HepG2 (cell line): Measurements from ENCODE around the gene RANBP3. TPM values are rescaled to one million over a fixed set of nuclear protein-coding genes. Genes with fewer than 3 reads are reported as not detected.

ENCODE experiments used
- ATAC-seq: fragments of 200-7000 bp; cut with Tn5 transposase; 3 replicates; pipeline ENCODE4 v1.9.1; 2020; ENCODE audit warnings: mild to moderate bottlenecking, moderate library complexity
- BruUV-seq: library from RNA; stranded (reverse); fragments of 400-500 nt; replicated peaks from 2 replicates; lab custom pipeline; 2021; lab: Mats Ljungman, UMichigan
- CTCF ChIA-PET: fragments of 300-600 bp; formaldehyde crosslinking; extraction: SDS; loops from one replicate; lab custom pipeline; 2021; ENCODE audit warnings: low total read pairs, inconsistent platforms, low intra/inter-chr PET ratio; lab: Yijun Ruan, JAX
- POLR2A ChIA-PET: fragments of 350-600 bp; sonication (Branson Sonifier 250); formaldehyde crosslinking; loops from one replicate; lab custom pipeline; 2020; ENCODE audit warnings: antibody characterized with exemption, inconsistent platforms; lab: Yijun Ruan, JAX
- DNase-seq: peaks from one replicate; pipeline ENCODE4 v3.0.0-alpha.2; 2015; ENCODE audit warnings: low spot score
- FAIRE-seq: peaks from 3 replicates; lab custom pipeline; 2011; peaks lifted over from hg19 to GRCh38; lab: Jason Lieb, UNC
- H2AFZ ChIP-seq: one replicate; pipeline ENCODE4 v1.6.1; 2011; ENCODE audit warnings: low read length, inconsistent platforms
- H3K27ac ChIP-seq: fragments of 300-600 bp; 3 replicates; pipeline ENCODE4 v1.8.0; 2011; ENCODE audit warnings: mixed run types, mild to moderate bottlenecking, mixed read lengths, low read length, inconsistent platforms; ENCODE audit not compliant: insufficient read depth; ENCODE audit errors: extremely low read length
- H3K27me3 ChIP-seq, 2 experiments: fragments of 200-600 bp in 1 of 2; 2 replicates in 1 of 2; 3 replicates in 1 of 2; pipeline versions ENCODE4 v1.6.0 to v1.8.0; 2011; ENCODE audit warnings: low read length in 2 of 2, mild to moderate bottlenecking in 2 of 2, moderate library complexity in 2 of 2, inconsistent platforms in 1 of 2; ENCODE audit not compliant: insufficient read depth in 2 of 2, control insufficient read depth in 1 of 2
- H3K36me3 ChIP-seq, 2 experiments: fragments of 200-600 bp in 1 of 2; replicated peaks in 1 of 2; 2 replicates in 1 of 2; 3 replicates in 1 of 2; pipeline versions ENCODE4 v1.5.1 to v1.8.0; 2011; ENCODE audit warnings: low read length in 2 of 2, inconsistent platforms in 1 of 2; ENCODE audit not compliant: insufficient read depth in 2 of 2, control insufficient read depth in 1 of 2
- H3K4me1 ChIP-seq: 2 replicates; pipeline ENCODE4 v1.5.1; 2012; ENCODE audit warnings: low read length, inconsistent platforms; ENCODE audit not compliant: insufficient read depth
- H3K4me2 ChIP-seq: 2 replicates; pipeline ENCODE4 v1.6.0; 2011; ENCODE audit warnings: low read depth, low read length, inconsistent platforms
- H3K4me3 ChIP-seq, 3 experiments: fragments of 200-600 bp in 1 of 3; sonication (generic), shearing (Covaris generic) in 1 of 3; replicated peaks in 1 of 3; 2 replicates each; pipeline ENCODE4 v1.5.1; 2011 to 2016; ENCODE audit warnings: low read length in 3 of 3, inconsistent platforms in 2 of 3, low read depth in 2 of 3, mild to moderate bottlenecking in 2 of 3, control low read depth in 1 of 3, mixed read lengths in 1 of 3; ENCODE audit not compliant: insufficient read depth in 1 of 3
- H3K79me2 ChIP-seq: one replicate; pipeline ENCODE4 v1.6.1; 2011; ENCODE audit warnings: low read length, inconsistent platforms; ENCODE audit not compliant: insufficient read depth
- H3K9ac ChIP-seq: 2 replicates; pipeline ENCODE4 v1.6.0; 2011; ENCODE audit warnings: mild to moderate bottlenecking, low read depth, low read length, inconsistent platforms; ENCODE audit not compliant: insufficient read depth
- H3K9me3 ChIP-seq: 2 replicates; pipeline ENCODE4 v1.5.1; 2012; ENCODE audit warnings: mild to moderate bottlenecking, low read length
- H4K20me1 ChIP-seq: 2 replicates; pipeline ENCODE4 v1.6.0; 2011; ENCODE audit warnings: inconsistent platforms, mild to moderate bottlenecking, low read length, moderate library complexity; ENCODE audit not compliant: insufficient read depth
- AGO2 ChIP-seq: fragments of 200-400 bp; formaldehyde crosslinking; optimal IDR thresholded peaks from 2 replicates; pipeline ENCODE3; 2017; ENCODE audit warnings: mild to moderate bottlenecking, low read depth, low read length, moderate library complexity
- ELF4 ChIP-seq: sonication (generic); formaldehyde crosslinking; IDR thresholded peaks from 2 replicates; pipeline ENCODE4 v1.5.0; 2020; ENCODE audit warnings: missing genetic modification reagents, mild to moderate bottlenecking, moderate library complexity, borderline replicate concordance
- MLLT10 ChIP-seq: sonication (generic); formaldehyde crosslinking; IDR thresholded peaks from 2 replicates; pipeline ENCODE4 v1.4.0; 2020; ENCODE audit warnings: missing genetic modification reagents
- MLX ChIP-seq: IDR thresholded peaks from 2 replicates; pipeline ENCODE4 v1.6.1; 2016
- NPAS2 ChIP-seq: sonication (generic); formaldehyde crosslinking; IDR thresholded peaks from 2 replicates; pipeline ENCODE4 v1.8.0; 2022; ENCODE audit warnings: mild to moderate bottlenecking, missing genetic modification reagents, borderline replicate concordance
- ZNF326 ChIP-seq: sonication (generic); formaldehyde crosslinking; IDR thresholded peaks from 2 replicates; pipeline ENCODE4 v1.4.0; 2020; ENCODE audit warnings: missing genetic modification reagents, borderline replicate concordance
- ZNF350 ChIP-seq: sonication (generic); formaldehyde crosslinking; IDR thresholded peaks from 2 replicates; pipeline ENCODE4 v1.4.0; 2020; ENCODE audit warnings: mild to moderate bottlenecking, low read depth, missing genetic modification reagents, borderline replicate concordance
- ZNF883 ChIP-seq: sonication (generic); formaldehyde crosslinking; IDR thresholded peaks from 2 replicates; pipeline ENCODE4 v1.5.1; 2020; ENCODE audit warnings: mild to moderate bottlenecking, missing genetic modification reagents; ENCODE audit errors: not compliant biosample characterization
- WGBS: methylation state at CpG from one replicate; pipeline ENCODE4 v1.1.6; 2017; ENCODE audit warnings: low lambda C conversion rate; 5-methylcytosine and 5-hydroxymethylcytosine counted together
- in situ Hi-C: cut with HindIII; loops from 2 replicates; pipeline ENCODE4 v1.10.0; 2017; ENCODE audit warnings: low pct_unique_long_range_greater_than_20kb; ENCODE audit not compliant: extremely low pct_ligation_motif_present
- intact Hi-C: fragments of 100-400 bp; cut with micrococcal nuclease; formaldehyde crosslinking; loops from one replicate; pipeline ENCODE4 v1.10.0; 2022; ENCODE audit not compliant: unreplicated experiment
- polyA plus RNA-seq, 8 experiments: library from polyadenylated mRNA; depleted of rRNA in 3 of 8; stranded (reverse) in 7 of 8; unstranded in 1 of 8; fragments of >200 nt; fragmentation: Illumina TruSeq in 4 of 8; extraction: Trizol in 4 of 8; gene quantifications; 2 replicates each; pipeline versions ENCODE4 v1.2.1 to v1.2.3, GENCODE V29; 2011 to 2016; ENCODE audit warnings: low read depth in 4 of 8, missing spikeins in 1 of 8, mixed read lengths in 1 of 8; ENCODE audit not compliant: insufficient read depth in 1 of 8
- total RNA-seq, 5 experiments: library from RNA; depleted of rRNA; stranded (reverse); fragments of >200 nt; fragmentation: Illumina TruSeq; extraction: Trizol; gene quantifications; 2 replicates each; pipeline ENCODE4 v1.2.3, GENCODE V29; 2016; ENCODE audit warnings: low read depth in 1 of 5

RANBP3 gene
- total and polyA plus RNA-seq, 2 of the 13 experiments (the other 11 are each of a cell fraction or from before 2014, with no cell fraction given): 39.5 to 149 TPM

GRCh38 chr19:5935473-5936291, 42.3 kb downstream of the RANBP3 start:
- DNase-seq (no peak), FAIRE-seq (no peak), ATAC-seq (no peak)
- TF ChIP-seq ZNF883 (CRISPR knock-in tag): peak; percentile 17
- TF ChIP-seq ELF4 (CRISPR knock-in tag): no peak
- TF ChIP-seq AGO2: peak; percentile 62
- Histone ChIP-seq H3K4me2 (no peak overlapping the region), H3K9me3 (no peaks in the 10 kb centered on the region), H3K9ac (no peak overlapping the region), H3K4me3 (no peak overlapping the region), H4K20me1 (peaks cover 48% of the 10 kb centered on the region; the same call in 1 of the 2 replicates), H3K27ac (no peak overlapping the region), H3K27me3 (no peaks in the 10 kb centered on the region), H3K79me2 (peaks cover 41% of the 10 kb centered on the region), H3K4me1 (no peaks in the 10 kb centered on the region), H3K36me3 (peaks cover 51 to 88% of the 10 kb centered on the region in 2 experiments), H2AFZ (no peak overlapping the region)
- no TSS peak for BruUV-seq
- in situ Hi-C loops (no loop called here), intact Hi-C loops (no loop called here)
- CTCF ChIA-PET: no interaction called here
- WGBS: 97% methylated on average over 18 of the region's 25 CpGs
- POLR2A ChIA-PET: no interaction called here

- ATAC-seq (no peak), DNase-seq (no peak), FAIRE-seq (no peak)
- H3K4me2 ChIP-seq: no peak overlapping the region
- H3K4me1 ChIP-seq: no peaks in the 10 kb centered on the region
- no peak overlapping the region for H3K4me3 ChIP-seq
- in situ Hi-C loops: no loop called here
- no peak overlapping the region for H3K27ac ChIP-seq
- no peaks in the 10 kb centered on the region for H3K9me3 ChIP-seq
- BruUV-seq: no TSS peak
- ChIA-PET POLR2A (interaction anchor here (0.5 to 1.1 kb wide), 2 partner anchors 9 to 21 kb away, joined by 3 read pairs; no protein-coding TSS in a partner anchor), CTCF (no interaction called here)
- no peak overlapping the region for H2AFZ ChIP-seq
- peaks cover 34% of the 10 kb centered on the region for H3K79me2 ChIP-seq
- H3K9ac ChIP-seq: no peak overlapping the region
- 94% methylated on average over 15 of the region's 16 CpGs for WGBS
- no peaks in the 10 kb centered on the region for H3K27me3 ChIP-seq
- intact Hi-C loops: no loop called here
- peaks cover 46 to 88% of the 10 kb centered on the region in 2 experiments for H3K36me3 ChIP-seq
- H4K20me1 ChIP-seq: peaks cover 42% of the 10 kb centered on the region; the same call in 1 of the 2 replicates
- TF ChIP-seq MLX (CRISPR knock-in tag) (no peak), ZNF350 (no peak), MLLT10 (no peak), ZNF326 (CRISPR knock-in tag) (no peak), NPAS2 (CRISPR knock-in tag) (no peak)
Observed at GRCh38 chr19:5934774-5935472, 43.0 kb downstream of the RANBP3 start.
